ENCODE measurements around the gene DSE. TPM values are rescaled to one million over a fixed set of nuclear protein-coding genes. Genes with fewer than 3 reads are reported as not detected.

DSE gene
- total RNA-seq, 4 donors from 2014 or later: 22.2 to 32.8 (median 30.5) TPM

- TF ChIP-seq POLR2A (IDR thresholded peaks at IDR 0.05) (no peak), CTCF (IDR thresholded peaks at IDR 0.05) (no peak)
- intact Hi-C loops (cut with DNase I): no loop called here
- WGBS, 2 donors: 70 to 74% methylated on average over 5 of the region's 5 CpGs
- H3K27me3 ChIP-seq: no peaks in the 10 kb centered on the region
- H3K36me3 ChIP-seq: no peaks in the 10 kb centered on the region
- no peak for DNase-seq
- H3K27ac ChIP-seq: no peak overlapping the region
- H3K9me3 ChIP-seq: no peaks in the 10 kb centered on the region
- H3K4me1 ChIP-seq: peaks cover 0 to 4% of the 10 kb centered on the region in 2 donors
- no peak overlapping the region for H3K4me3 ChIP-seq (replicated peaks in 1 of 3)
Observed at GRCh38 chr6:116445102-116445501, 74.4 kb downstream of the DSE start.

DNA sequence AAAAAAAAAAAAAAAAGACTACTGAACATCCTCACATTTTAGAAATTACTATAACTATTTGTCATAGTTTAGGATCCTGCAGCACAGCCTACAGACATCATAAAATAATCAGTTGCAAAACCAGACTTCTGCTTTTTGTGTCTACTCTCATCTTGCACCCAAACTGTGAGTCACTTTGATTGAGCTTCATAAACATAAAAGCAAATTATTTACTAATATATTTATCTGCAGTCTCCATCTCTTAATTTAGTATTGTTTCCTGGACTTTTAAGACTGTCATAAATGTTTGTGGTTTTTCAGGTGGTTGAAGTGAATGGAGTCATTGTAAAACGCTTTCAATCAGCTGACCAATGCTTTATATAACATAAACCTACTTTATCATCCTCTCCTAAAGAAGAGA lies 75.7 kb downstream of the DSE start:
- no peak overlapping the region for H3K27ac ChIP-seq
- TF ChIP-seq CTCF (IDR thresholded peaks at IDR 0.05) (no peak), POLR2A (IDR thresholded peaks at IDR 0.05) (no peak)
- intact Hi-C loops (cut with DNase I): no loop called here
- no peaks in the 10 kb centered on the region for H3K27me3 ChIP-seq
- no peak overlapping the region for H3K4me3 ChIP-seq (replicated peaks in 1 of 3)
- H3K4me1 ChIP-seq: peaks cover 0 to 4% of the 10 kb centered on the region in 2 donors
- 87 to 96% methylated on average over 1 of the region's 1 CpG for WGBS, 2 donors
- no peaks in the 10 kb centered on the region for H3K36me3 ChIP-seq
- DNase-seq: no peak
- no peaks in the 10 kb centered on the region for H3K9me3 ChIP-seq

GRCh38 chr6:116447052-116447451 lies 76.3 kb downstream of the DSE start:
- Histone ChIP-seq H3K4me1 (peaks cover 0 to 4% of the 10 kb centered on the region in 2 donors), H3K36me3 (no peaks in the 10 kb centered on the region), H3K4me3 (replicated peaks in 1 of 3) (no peak overlapping the region), H3K27ac (no peak overlapping the region), H3K27me3 (no peaks in the 10 kb centered on the region), H3K9me3 (no peaks in the 10 kb centered on the region)
- WGBS, 2 donors: 53 to 60% methylated on average over 3 of the region's 3 CpGs
- no peak for DNase-seq
- intact Hi-C loops (cut with DNase I): no loop called here
- no peak for TF ChIP-seq POLR2A (IDR thresholded peaks at IDR 0.05)
- no peak for TF ChIP-seq CTCF (IDR thresholded peaks at IDR 0.05)

DNA sequence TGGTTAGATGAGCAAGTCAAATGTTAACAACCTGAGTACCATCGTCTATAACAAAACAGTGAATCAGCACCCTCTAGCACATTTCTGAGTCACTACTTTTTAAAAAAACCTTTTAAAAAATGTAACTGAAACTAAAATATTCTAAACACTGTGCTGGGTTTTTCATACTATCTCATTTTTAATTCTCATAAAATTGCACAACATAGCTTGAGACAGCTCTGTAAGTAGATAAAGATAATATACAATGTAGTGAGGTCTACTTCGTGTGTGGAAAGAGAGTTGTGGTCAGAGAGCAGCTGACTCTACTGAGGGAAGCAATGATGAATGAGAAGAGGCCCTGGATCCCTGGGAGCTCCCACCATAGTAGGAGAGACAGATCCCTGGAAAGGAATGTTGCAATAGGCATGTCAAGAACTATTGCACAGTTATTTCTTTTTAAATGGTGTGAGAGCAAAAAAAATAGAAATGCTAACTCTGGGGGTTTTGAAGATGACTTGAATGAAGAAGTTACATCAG lies 76.8 kb downstream of the DSE start:
- TF ChIP-seq CTCF (IDR thresholded peaks at IDR 0.05) (no peak), POLR2A (IDR thresholded peaks at IDR 0.05) (no peak)
- H3K36me3 ChIP-seq: no peaks in the 10 kb centered on the region
- 32 to 35% methylated on average over 2 of the region's 2 CpGs for WGBS, 2 donors
- no peak overlapping the region for H3K27ac ChIP-seq
- DNase-seq: no peak
- peaks cover 0 to 4% of the 10 kb centered on the region in 2 donors for H3K4me1 ChIP-seq
- no peak overlapping the region for H3K4me3 ChIP-seq (replicated peaks in 1 of 3)
- intact Hi-C loops (cut with DNase I): no loop called here
- H3K27me3 ChIP-seq: no peaks in the 10 kb centered on the region
- H3K9me3 ChIP-seq: no peaks in the 10 kb centered on the region

GRCh38 chr6:116449565-116449964 lies 78.8 kb downstream of the DSE start:
- 92 to 93% methylated on average over 1 of the region's 1 CpG for WGBS, 2 donors
- no peaks in the 10 kb centered on the region for H3K27me3 ChIP-seq
- H3K4me1 ChIP-seq: peaks cover 0 to 4% of the 10 kb centered on the region in 2 donors
- no peaks in the 10 kb centered on the region for H3K36me3 ChIP-seq
- no peak overlapping the region for H3K4me3 ChIP-seq (replicated peaks in 1 of 3)
- intact Hi-C loops (cut with DNase I): no loop called here
- no peaks in the 10 kb centered on the region for H3K9me3 ChIP-seq
- no peak overlapping the region for H3K27ac ChIP-seq
- TF ChIP-seq POLR2A (IDR thresholded peaks at IDR 0.05) (no peak), CTCF (IDR thresholded peaks at IDR 0.05) (no peak)
- DNase-seq: no peak
